HCT116 (cell line): ENCODE results near the gene IL1RAP. TPM values are rescaled to one million over a fixed set of nuclear protein-coding genes. Genes with fewer than 3 reads are reported as not detected.

Experiments
- ATAC-seq: fragments of 200-7000 bp; cut with Tn5 transposase; 2 replicates; pipeline ENCODE4 v1.9.1; 2020; ENCODE audit warnings: mild to moderate bottlenecking, moderate library complexity
- BruUV-seq: library from RNA; stranded (reverse); fragments of 400-500 nt; replicated peaks from 2 replicates; lab custom pipeline; 2021; lab: Mats Ljungman, UMichigan
- CTCF ChIA-PET: fragments of 300-600 bp; sonication (Branson Sonifier 250); formaldehyde crosslinking; loops from one replicate; lab custom pipeline; 2021; ENCODE audit warnings: antibody characterized with exemption; lab: Charles Lee
- POLR2A ChIA-PET: fragments of 300-600, 350-600 bp; sonication (Branson Sonifier 250); formaldehyde crosslinking; loops from one replicate; lab custom pipeline; 2021; ENCODE audit warnings: antibody characterized with exemption; lab: Charles Lee
- RAD21 ChIA-PET, 2 experiments: fragments of 300-600 bp; sonication (Branson Sonifier 250); formaldehyde crosslinking; loops; one replicate each; lab custom pipeline; 2023; ENCODE audit warnings: low total read pairs in 2 of 2; ENCODE audit not compliant: uncharacterized antibody in 2 of 2, unreplicated experiment in 2 of 2, low non-redundant PET in 1 of 2; lab: Charles Lee
- DNase-seq: peaks from one replicate; pipeline ENCODE4 v3.0.0-alpha.2; 2010; ENCODE audit warnings: low read depth, low spot score
- H2AFZ ChIP-seq: fragments of 200-600 bp; shearing (Covaris generic), sonication (generic); 2 replicates; pipeline ENCODE4 v1.6.1; 2017; ENCODE audit warnings: low read depth, mixed run types, mixed read lengths, antibody characterized with exemption, low read length; ENCODE audit not compliant: poor library complexity, severe bottlenecking
- H3K27ac ChIP-seq: 2 replicates; pipeline ENCODE4 v1.5.1; 2012; ENCODE audit warnings: low read depth, low read length
- H3K27me3 ChIP-seq: fragments of 200-600 bp; sonication (generic); 2 replicates; pipeline ENCODE4 v1.6.1; 2016; ENCODE audit warnings: mixed run types, low read length, mixed read lengths; ENCODE audit not compliant: insufficient read depth
- H3K36me3 ChIP-seq, 2 experiments: fragments of 200-500 bp in 1 of 2; fragments of 200-600 bp in 1 of 2; sonication (Bioruptor generic) in 1 of 2; sonication (generic) in 1 of 2; 2 replicates each; pipeline versions ENCODE4 v1.5.1 to v1.6.1; 2014 to 2016; ENCODE audit warnings: low read length in 2 of 2, inconsistent platforms in 1 of 2, mixed read lengths in 1 of 2, mixed run types in 1 of 2; ENCODE audit not compliant: insufficient read depth in 2 of 2, control insufficient read depth in 1 of 2
- H3K4me1 ChIP-seq, 2 experiments: fragments of 200-600 bp in 1 of 2; sonication (generic) in 1 of 2; 2 replicates each; pipeline versions ENCODE4 v1.5.1 to v1.6.1; 2012 to 2017; ENCODE audit warnings: low read length in 2 of 2, inconsistent platforms in 1 of 2, mild to moderate bottlenecking in 1 of 2, mixed read lengths in 1 of 2, mixed run types in 1 of 2, moderate library complexity in 1 of 2; ENCODE audit not compliant: insufficient read depth in 2 of 2, control insufficient read depth in 1 of 2
- H3K4me2 ChIP-seq: fragments of 200-600 bp; sonication (generic); 2 replicates; pipeline ENCODE4 v1.6.1; 2017; ENCODE audit warnings: mixed run types, low read length, mixed read lengths
- H3K4me3 ChIP-seq, 2 experiments: fragments of 200-600 bp in 1 of 2; sonication (generic) in 1 of 2; replicated peaks in 1 of 2; 2 replicates each; pipeline ENCODE4 v1.5.1; 2011 to 2016; ENCODE audit warnings: low read length in 2 of 2, control low read depth in 1 of 2, low read depth in 1 of 2, mild to moderate bottlenecking in 1 of 2, mixed read lengths in 1 of 2, mixed run types in 1 of 2
- H3K79me2 ChIP-seq: fragments of 200-600 bp; sonication (generic); 2 replicates; pipeline ENCODE4 v1.6.1; 2017; ENCODE audit warnings: mild to moderate bottlenecking, mixed run types, low read length, moderate library complexity, mixed read lengths; ENCODE audit not compliant: insufficient read depth
- H3K9ac ChIP-seq: fragments of 200-600 bp; sonication (generic); 2 replicates; pipeline ENCODE4 v1.6.1; 2016; ENCODE audit warnings: low read length, mixed read lengths
- H3K9me2 ChIP-seq: fragments of 200-600 bp; sonication (generic), shearing (Covaris generic); 2 replicates; pipeline ENCODE4 v1.6.1; 2017; ENCODE audit warnings: mixed run types, mild to moderate bottlenecking, moderate library complexity; ENCODE audit not compliant: insufficient read depth
- H3K9me3 ChIP-seq, 2 experiments: fragments of 200-500 bp in 1 of 2; fragments of 200-600 bp in 1 of 2; sonication (Bioruptor generic) in 1 of 2; sonication (generic) in 1 of 2; 2 replicates each; pipeline ENCODE4 v1.6.1; 2014 to 2017; ENCODE audit warnings: low read length in 2 of 2, mixed read lengths in 2 of 2, inconsistent platforms in 1 of 2, low read depth in 1 of 2, mild to moderate bottlenecking in 1 of 2, mixed run types in 1 of 2, moderate library complexity in 1 of 2; ENCODE audit not compliant: control insufficient read depth in 1 of 2, insufficient read depth in 1 of 2
- H4K20me1 ChIP-seq: fragments of 200-600 bp; sonication (generic), shearing (Covaris generic); 2 replicates; pipeline ENCODE4 v1.6.1; 2017; ENCODE audit warnings: mixed run types, mild to moderate bottlenecking, moderate library complexity; ENCODE audit not compliant: insufficient read depth
- CBX3 ChIP-seq: IDR thresholded peaks from 2 replicates; pipeline ENCODE4 v1.6.1; 2012; ENCODE audit warnings: low read depth
- EGR1 ChIP-seq: IDR thresholded peaks from 2 replicates; pipeline ENCODE4 v1.6.1; 2012; ENCODE audit warnings: low read depth
- EZH2 ChIP-seq: fragments of 200-600 bp; sonication (generic); IDR thresholded peaks from 2 replicates; pipeline ENCODE4 v1.6.1; 2017; ENCODE audit warnings: antibody characterized with exemption, mixed run types
- EZH2phosphoT487 ChIP-seq: fragments of 200-600 bp; IDR thresholded peaks from 2 replicates; pipeline ENCODE4 v1.6.1; 2018; ENCODE audit warnings: antibody characterized with exemption, borderline replicate concordance
- FOSL1 ChIP-seq: IDR thresholded peaks from 2 replicates; pipeline ENCODE4 v1.6.1; 2012; ENCODE audit warnings: low read depth
- JUND ChIP-seq: IDR thresholded peaks from 2 replicates; pipeline ENCODE4 v1.6.1; 2012
- POLR2AphosphoS5 ChIP-seq: IDR thresholded peaks from 2 replicates; pipeline ENCODE4 v1.6.1; 2011; ENCODE audit warnings: mild to moderate bottlenecking, low read depth, low read length, moderate library complexity
- SIN3A ChIP-seq: IDR thresholded peaks from 2 replicates; pipeline ENCODE4 v1.6.1; 2012; ENCODE audit warnings: low read depth
- SP1 ChIP-seq: IDR thresholded peaks from 2 replicates; pipeline ENCODE4 v1.6.1; 2012; ENCODE audit warnings: low read depth
- SRF ChIP-seq: IDR thresholded peaks from 2 replicates; pipeline ENCODE4 v1.6.1; 2012; ENCODE audit warnings: low read depth
- TCF7L2 ChIP-seq: IDR thresholded peaks from 2 replicates; pipeline ENCODE4 v1.7.0; 2011; ENCODE audit warnings: borderline replicate concordance, inconsistent platforms; ENCODE audit not compliant: insufficient read depth, insufficient read length; ENCODE audit errors: extremely low read depth
- YY1 ChIP-seq: IDR thresholded peaks from 2 replicates; pipeline ENCODE4 v1.6.1; 2011; ENCODE audit warnings: low read length, low read depth, moderate library complexity, mild to moderate bottlenecking; ENCODE audit not compliant: insufficient replicate concordance; ENCODE audit errors: extremely low read depth
- ZFX ChIP-seq: fragments of 450-650 bp; IDR thresholded peaks from 2 replicates; pipeline ENCODE4 v1.6.1; 2017
- intact Hi-C: fragments of 100-400 bp; cut with micrococcal nuclease; formaldehyde crosslinking; loops from 2 replicates; pipeline ENCODE4 v1.10.0; 2022
- total RNA-seq: library from RNA; stranded (reverse); gene quantifications from one replicate; pipeline ENCODE4 v1.2.1, GENCODE V29; 2021; ENCODE audit not compliant: unreplicated experiment
- TF ChIP-seq, protein P1 (sequence below), 3 experiments: fragments of 200-600 bp in 1 of 3; sonication (generic) in 1 of 3; IDR thresholded peaks in 2 of 3; conservative IDR thresholded peaks in 1 of 3; 2 replicates each; pipeline ENCODE4 v1.5.1; 2012 to 2017; ENCODE audit warnings: low read depth in 2 of 3, low read length in 2 of 3, antibody characterized with exemption in 1 of 3, borderline replicate concordance in 1 of 3, control low read depth in 1 of 3, mild to moderate bottlenecking in 1 of 3, mixed read lengths in 1 of 3, mixed run types in 1 of 3, moderate library complexity in 1 of 3; ENCODE audit not compliant: insufficient read depth in 1 of 3
- TF ChIP-seq, protein P2 (sequence below): IDR thresholded peaks from 2 replicates; pipeline ENCODE4 v1.6.1; 2012
- TF ChIP-seq, protein P3 (sequence below): IDR thresholded peaks from 2 replicates; pipeline ENCODE4 v1.6.1; 2012
- TF ChIP-seq, protein P4 (sequence below): IDR thresholded peaks from 2 replicates; pipeline ENCODE4 v1.6.1; 2011; ENCODE audit warnings: mild to moderate bottlenecking, low read length, moderate library complexity; ENCODE audit not compliant: insufficient replicate concordance; ENCODE audit errors: extremely low read depth

IL1RAP gene
- total RNA-seq, 1 experiment from 2014 or later = 5.8 TPM

DNA sequence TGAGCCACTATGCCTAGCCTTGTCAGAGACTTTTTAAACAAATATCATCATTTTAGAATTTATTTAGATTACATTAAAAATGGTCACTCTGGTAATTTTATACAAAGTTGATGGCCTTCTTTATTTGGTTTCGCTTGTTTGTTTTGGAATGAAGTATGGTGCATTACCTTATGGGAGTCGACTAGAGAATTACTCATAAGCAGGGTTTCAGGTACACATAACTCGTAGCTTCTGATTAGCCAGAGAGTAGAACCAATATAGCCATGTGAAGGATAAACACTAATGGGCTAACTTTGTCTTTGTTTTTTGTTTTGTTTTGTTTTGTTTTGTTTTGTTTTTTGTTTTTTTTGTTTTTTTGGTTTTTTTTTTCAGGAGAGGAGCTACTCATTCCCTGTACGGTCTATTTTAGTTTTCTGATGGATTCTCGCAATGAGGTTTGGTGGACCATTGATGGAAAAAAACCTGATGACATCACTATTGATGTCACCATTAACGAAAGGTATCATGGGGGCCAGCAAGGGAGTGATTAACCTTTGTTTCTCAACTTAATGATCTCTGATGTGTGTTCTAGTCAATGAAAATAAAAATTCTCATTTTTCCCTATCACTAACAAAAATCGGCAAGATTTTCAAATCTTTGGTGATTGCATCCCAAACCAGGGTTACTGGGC lies 113.2 kb downstream of the IL1RAP start:
- no TSS peak for BruUV-seq
- Histone ChIP-seq H3K9me3 (no peaks in the 10 kb centered on the region), H3K9ac (no peak overlapping the region), H3K27me3 (no peaks in the 10 kb centered on the region), H3K9me2 (no peaks in the 10 kb centered on the region), H3K79me2 (no peaks in the 10 kb centered on the region), H4K20me1 (no peaks in the 10 kb centered on the region), H2AFZ (no peak overlapping the region), H3K36me3 (no peaks in the 10 kb centered on the region), H3K4me1 (no peaks in the 10 kb centered on the region), H3K4me2 (no peak overlapping the region), H3K27ac (no peak overlapping the region), H3K4me3 (no peak overlapping the region)
- POLR2A ChIA-PET = no interaction called here
- RAD21 ChIA-PET = no interaction called here
- intact Hi-C loops = no loop called here
- TF ChIP-seq POLR2AphosphoS5 (no peak), EZH2phosphoT487 (no peak), SP1 (no peak), EGR1 (no peak), FOSL1 (no peak)
- DNase-seq = no peak
- ATAC-seq = no peak
- CTCF ChIA-PET = no interaction called here

DNA sequence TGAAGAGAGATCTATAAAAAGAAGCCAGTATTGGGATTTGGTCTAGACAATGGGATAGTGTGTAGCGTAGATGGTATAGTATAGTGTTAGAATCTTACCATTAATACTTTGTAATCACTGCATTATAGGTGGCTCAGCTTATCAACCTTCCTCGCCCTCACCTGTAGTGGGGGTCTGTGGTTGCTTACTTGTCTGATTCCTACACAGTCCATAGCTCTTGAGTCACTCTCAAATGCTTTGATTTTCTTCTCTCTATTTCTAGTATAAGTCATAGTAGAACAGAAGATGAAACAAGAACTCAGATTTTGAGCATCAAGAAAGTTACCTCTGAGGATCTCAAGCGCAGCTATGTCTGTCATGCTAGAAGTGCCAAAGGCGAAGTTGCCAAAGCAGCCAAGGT lies 115.2 kb downstream of the IL1RAP start:
- Histone ChIP-seq H3K4me3 (no peak overlapping the region), H2AFZ (no peak overlapping the region), H3K4me2 (no peak overlapping the region), H3K9me2 (no peaks in the 10 kb centered on the region), H3K36me3 (no peaks in the 10 kb centered on the region), H3K9me3 (no peaks in the 10 kb centered on the region), H3K4me1 (no peaks in the 10 kb centered on the region), H4K20me1 (no peaks in the 10 kb centered on the region), H3K27ac (no peak overlapping the region), H3K79me2 (no peaks in the 10 kb centered on the region), H3K27me3 (no peaks in the 10 kb centered on the region), H3K9ac (no peak overlapping the region)
- intact Hi-C loops = no loop called here
- ChIA-PET POLR2A (no interaction called here), RAD21 (interaction anchor here in 1 of 2 experiments (0.6 kb wide), 1 partner anchor 236 kb away, joined by 3 read pairs; no protein-coding TSS in a partner anchor), CTCF (no interaction called here)
- BruUV-seq = no TSS peak
- ATAC-seq (no peak), DNase-seq (no peak)
- TF ChIP-seq, protein P1, sequence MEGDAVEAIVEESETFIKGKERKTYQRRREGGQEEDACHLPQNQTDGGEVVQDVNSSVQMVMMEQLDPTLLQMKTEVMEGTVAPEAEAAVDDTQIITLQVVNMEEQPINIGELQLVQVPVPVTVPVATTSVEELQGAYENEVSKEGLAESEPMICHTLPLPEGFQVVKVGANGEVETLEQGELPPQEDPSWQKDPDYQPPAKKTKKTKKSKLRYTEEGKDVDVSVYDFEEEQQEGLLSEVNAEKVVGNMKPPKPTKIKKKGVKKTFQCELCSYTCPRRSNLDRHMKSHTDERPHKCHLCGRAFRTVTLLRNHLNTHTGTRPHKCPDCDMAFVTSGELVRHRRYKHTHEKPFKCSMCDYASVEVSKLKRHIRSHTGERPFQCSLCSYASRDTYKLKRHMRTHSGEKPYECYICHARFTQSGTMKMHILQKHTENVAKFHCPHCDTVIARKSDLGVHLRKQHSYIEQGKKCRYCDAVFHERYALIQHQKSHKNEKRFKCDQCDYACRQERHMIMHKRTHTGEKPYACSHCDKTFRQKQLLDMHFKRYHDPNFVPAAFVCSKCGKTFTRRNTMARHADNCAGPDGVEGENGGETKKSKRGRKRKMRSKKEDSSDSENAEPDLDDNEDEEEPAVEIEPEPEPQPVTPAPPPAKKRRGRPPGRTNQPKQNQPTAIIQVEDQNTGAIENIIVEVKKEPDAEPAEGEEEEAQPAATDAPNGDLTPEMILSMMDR (IDR thresholded peaks at IDR 0.05 in 2 of 3, conservative IDR thresholded peaks at IDR 0.05 in 1 of 3; ENCODE audit: borderline replicate concordance in 1 of 3, insufficient read depth in 1 of 3, low read depth in 2 of 3, low read length in 2 of 3) = no peak
- no peak for TF ChIP-seq TCF7L2
- no peak for TF ChIP-seq FOSL1
- no peak for TF ChIP-seq EZH2
- no peak for TF ChIP-seq SRF
- TF ChIP-seq EGR1 = no peak
- TF ChIP-seq ZFX = no peak
- TF ChIP-seq YY1 = no peak
- TF ChIP-seq SIN3A = no peak
- no peak for TF ChIP-seq CBX3
- no peak for TF ChIP-seq SP1
- TF ChIP-seq, protein P2, sequence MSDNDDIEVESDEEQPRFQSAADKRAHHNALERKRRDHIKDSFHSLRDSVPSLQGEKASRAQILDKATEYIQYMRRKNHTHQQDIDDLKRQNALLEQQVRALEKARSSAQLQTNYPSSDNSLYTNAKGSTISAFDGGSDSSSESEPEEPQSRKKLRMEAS = no peak
- TF ChIP-seq, protein P3, sequence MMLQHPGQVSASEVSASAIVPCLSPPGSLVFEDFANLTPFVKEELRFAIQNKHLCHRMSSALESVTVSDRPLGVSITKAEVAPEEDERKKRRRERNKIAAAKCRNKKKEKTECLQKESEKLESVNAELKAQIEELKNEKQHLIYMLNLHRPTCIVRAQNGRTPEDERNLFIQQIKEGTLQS = no peak
- TF ChIP-seq, protein P4, sequence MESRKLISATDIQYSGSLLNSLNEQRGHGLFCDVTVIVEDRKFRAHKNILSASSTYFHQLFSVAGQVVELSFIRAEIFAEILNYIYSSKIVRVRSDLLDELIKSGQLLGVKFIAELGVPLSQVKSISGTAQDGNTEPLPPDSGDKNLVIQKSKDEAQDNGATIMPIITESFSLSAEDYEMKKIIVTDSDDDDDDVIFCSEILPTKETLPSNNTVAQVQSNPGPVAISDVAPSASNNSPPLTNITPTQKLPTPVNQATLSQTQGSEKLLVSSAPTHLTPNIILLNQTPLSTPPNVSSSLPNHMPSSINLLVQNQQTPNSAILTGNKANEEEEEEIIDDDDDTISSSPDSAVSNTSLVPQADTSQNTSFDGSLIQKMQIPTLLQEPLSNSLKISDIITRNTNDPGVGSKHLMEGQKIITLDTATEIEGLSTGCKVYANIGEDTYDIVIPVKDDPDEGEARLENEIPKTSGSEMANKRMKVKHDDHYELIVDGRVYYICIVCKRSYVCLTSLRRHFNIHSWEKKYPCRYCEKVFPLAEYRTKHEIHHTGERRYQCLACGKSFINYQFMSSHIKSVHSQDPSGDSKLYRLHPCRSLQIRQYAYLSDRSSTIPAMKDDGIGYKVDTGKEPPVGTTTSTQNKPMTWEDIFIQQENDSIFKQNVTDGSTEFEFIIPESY = no peak
- no peak for TF ChIP-seq JUND
